HepG2 (cell line): ENCODE measurements around the gene DLEC1. TPM values are rescaled to one million over a fixed set of nuclear protein-coding genes. Genes with fewer than 3 reads are reported as not detected.

Source experiments
- ATAC-seq: fragments of 200-7000 bp; cut with Tn5 transposase; 3 replicates; pipeline ENCODE4 v1.9.1; 2020; ENCODE audit warnings: mild to moderate bottlenecking, moderate library complexity
- BruUV-seq: library from RNA; stranded (reverse); fragments of 400-500 nt; replicated peaks from 2 replicates; lab custom pipeline; 2021; lab: Mats Ljungman, UMichigan
- CTCF ChIA-PET: fragments of 300-600 bp; formaldehyde crosslinking; extraction: SDS; loops from one replicate; lab custom pipeline; 2021; ENCODE audit warnings: low total read pairs, inconsistent platforms, low intra/inter-chr PET ratio; lab: Yijun Ruan, JAX
- POLR2A ChIA-PET: fragments of 350-600 bp; sonication (Branson Sonifier 250); formaldehyde crosslinking; loops from one replicate; lab custom pipeline; 2020; ENCODE audit warnings: antibody characterized with exemption, inconsistent platforms; lab: Yijun Ruan, JAX
- DNase-seq: peaks from one replicate; pipeline ENCODE4 v3.0.0-alpha.2; 2015; ENCODE audit warnings: low spot score
- FAIRE-seq: peaks from 3 replicates; lab custom pipeline; 2011; peaks lifted over from hg19 to GRCh38; lab: Jason Lieb, UNC
- H2AFZ ChIP-seq: one replicate; pipeline ENCODE4 v1.6.1; 2011; ENCODE audit warnings: low read length, inconsistent platforms
- H3K27ac ChIP-seq: fragments of 300-600 bp; 3 replicates; pipeline ENCODE4 v1.8.0; 2011; ENCODE audit warnings: mixed run types, mild to moderate bottlenecking, mixed read lengths, low read length, inconsistent platforms; ENCODE audit not compliant: insufficient read depth; ENCODE audit errors: extremely low read length
- H3K27me3 ChIP-seq, 2 experiments: fragments of 200-600 bp in 1 of 2; 2 replicates in 1 of 2; 3 replicates in 1 of 2; pipeline versions ENCODE4 v1.6.0 to v1.8.0; 2011; ENCODE audit warnings: low read length in 2 of 2, mild to moderate bottlenecking in 2 of 2, moderate library complexity in 2 of 2, inconsistent platforms in 1 of 2; ENCODE audit not compliant: insufficient read depth in 2 of 2, control insufficient read depth in 1 of 2
- H3K36me3 ChIP-seq, 2 experiments: fragments of 200-600 bp in 1 of 2; replicated peaks in 1 of 2; 2 replicates in 1 of 2; 3 replicates in 1 of 2; pipeline versions ENCODE4 v1.5.1 to v1.8.0; 2011; ENCODE audit warnings: low read length in 2 of 2, inconsistent platforms in 1 of 2; ENCODE audit not compliant: insufficient read depth in 2 of 2, control insufficient read depth in 1 of 2
- H3K4me1 ChIP-seq: 2 replicates; pipeline ENCODE4 v1.5.1; 2012; ENCODE audit warnings: low read length, inconsistent platforms; ENCODE audit not compliant: insufficient read depth
- H3K4me2 ChIP-seq: 2 replicates; pipeline ENCODE4 v1.6.0; 2011; ENCODE audit warnings: low read depth, low read length, inconsistent platforms
- H3K4me3 ChIP-seq, 3 experiments: fragments of 200-600 bp in 1 of 3; sonication (generic), shearing (Covaris generic) in 1 of 3; replicated peaks in 1 of 3; 2 replicates each; pipeline ENCODE4 v1.5.1; 2011 to 2016; ENCODE audit warnings: low read length in 3 of 3, inconsistent platforms in 2 of 3, low read depth in 2 of 3, mild to moderate bottlenecking in 2 of 3, control low read depth in 1 of 3, mixed read lengths in 1 of 3; ENCODE audit not compliant: insufficient read depth in 1 of 3
- H3K79me2 ChIP-seq: one replicate; pipeline ENCODE4 v1.6.1; 2011; ENCODE audit warnings: low read length, inconsistent platforms; ENCODE audit not compliant: insufficient read depth
- H3K9ac ChIP-seq: 2 replicates; pipeline ENCODE4 v1.6.0; 2011; ENCODE audit warnings: mild to moderate bottlenecking, low read depth, low read length, inconsistent platforms; ENCODE audit not compliant: insufficient read depth
- H3K9me3 ChIP-seq: 2 replicates; pipeline ENCODE4 v1.5.1; 2012; ENCODE audit warnings: mild to moderate bottlenecking, low read length
- H4K20me1 ChIP-seq: 2 replicates; pipeline ENCODE4 v1.6.0; 2011; ENCODE audit warnings: inconsistent platforms, mild to moderate bottlenecking, low read length, moderate library complexity; ENCODE audit not compliant: insufficient read depth
- GTF3A ChIP-seq: sonication (generic); formaldehyde crosslinking; conservative IDR thresholded peaks from 2 replicates; pipeline ENCODE4 v1.4.0; 2020; ENCODE audit warnings: mild to moderate bottlenecking, missing genetic modification reagents
- SNAPC2 ChIP-seq: sonication (generic); formaldehyde crosslinking; IDR thresholded peaks from 2 replicates; pipeline ENCODE4 v1.8.1; 2022; ENCODE audit warnings: mild to moderate bottlenecking, missing genetic modification reagents
- ZKSCAN5 ChIP-seq: sonication (generic); formaldehyde crosslinking; IDR thresholded peaks from 2 replicates; pipeline ENCODE4 v1.5.1; 2020; ENCODE audit warnings: mild to moderate bottlenecking, missing genetic modification reagents
- ZNF552 ChIP-seq: sonication (generic); formaldehyde crosslinking; IDR thresholded peaks from 2 replicates; pipeline ENCODE4 v1.9.0; 2022; ENCODE audit warnings: missing genetic modification reagents, mild to moderate bottlenecking, borderline replicate concordance
- ZNF556 ChIP-seq: sonication (generic); formaldehyde crosslinking; IDR thresholded peaks from 2 replicates; pipeline ENCODE4 v1.4.0; 2020; ENCODE audit warnings: mild to moderate bottlenecking, missing genetic modification reagents, borderline replicate concordance
- ZNF607 ChIP-seq: sonication (generic); formaldehyde crosslinking; IDR thresholded peaks from 2 replicates; pipeline ENCODE4 v1.5.1; 2020; ENCODE audit warnings: missing genetic modification reagents, mild to moderate bottlenecking, borderline replicate concordance
- ZNF614 ChIP-seq: IDR thresholded peaks from 2 replicates; pipeline ENCODE4 v1.6.1; 2018; ENCODE audit warnings: missing biosample characterization, missing genetic modification reagents, inconsistent platforms, borderline replicate concordance
- ZNF629 ChIP-seq: sonication (generic); formaldehyde crosslinking; conservative IDR thresholded peaks from 2 replicates; pipeline ENCODE4 v1.5.0; 2020; ENCODE audit warnings: missing genetic modification reagents
- ZNF672 ChIP-seq: sonication (generic); formaldehyde crosslinking; IDR thresholded peaks from 2 replicates; pipeline ENCODE4 v1.8.1; 2022; ENCODE audit warnings: missing genetic modification reagents
- ZNF878 ChIP-seq: sonication (generic); formaldehyde crosslinking; IDR thresholded peaks from 2 replicates; pipeline ENCODE4 v1.8.1; 2023; ENCODE audit warnings: mild to moderate bottlenecking, missing genetic modification reagents, moderate library complexity
- ZSCAN21 ChIP-seq: sonication (generic); formaldehyde crosslinking; IDR thresholded peaks from 2 replicates; pipeline ENCODE4 v1.8.0; 2022; ENCODE audit warnings: mild to moderate bottlenecking, missing genetic modification reagents, moderate library complexity, borderline replicate concordance
- WGBS: methylation state at CpG from one replicate; pipeline ENCODE4 v1.1.6; 2017; ENCODE audit warnings: low lambda C conversion rate; 5-methylcytosine and 5-hydroxymethylcytosine counted together
- in situ Hi-C: cut with HindIII; loops from 2 replicates; pipeline ENCODE4 v1.10.0; 2017; ENCODE audit warnings: low pct_unique_long_range_greater_than_20kb; ENCODE audit not compliant: extremely low pct_ligation_motif_present
- intact Hi-C: fragments of 100-400 bp; cut with micrococcal nuclease; formaldehyde crosslinking; loops from one replicate; pipeline ENCODE4 v1.10.0; 2022; ENCODE audit not compliant: unreplicated experiment
- polyA plus RNA-seq, 8 experiments: library from polyadenylated mRNA; depleted of rRNA in 3 of 8; stranded (reverse) in 7 of 8; unstranded in 1 of 8; fragments of >200 nt; fragmentation: Illumina TruSeq in 4 of 8; extraction: Trizol in 4 of 8; gene quantifications; 2 replicates each; pipeline versions ENCODE4 v1.2.1 to v1.2.3, GENCODE V29; 2011 to 2016; ENCODE audit warnings: low read depth in 4 of 8, missing spikeins in 1 of 8, mixed read lengths in 1 of 8; ENCODE audit not compliant: insufficient read depth in 1 of 8
- total RNA-seq, 5 experiments: library from RNA; depleted of rRNA; stranded (reverse); fragments of >200 nt; fragmentation: Illumina TruSeq; extraction: Trizol; gene quantifications; 2 replicates each; pipeline ENCODE4 v1.2.3, GENCODE V29; 2016; ENCODE audit warnings: low read depth in 1 of 5
- TF ChIP-seq, protein P1 (sequence below): fragments of 450-650 bp; IDR thresholded peaks from 2 replicates; pipeline ENCODE4 v1.6.1; 2016
- TF ChIP-seq, protein P2 (sequence below): sonication (generic); formaldehyde crosslinking; IDR thresholded peaks from 2 replicates; pipeline ENCODE4 v1.4.0; 2020; ENCODE audit warnings: missing genetic modification reagents, low read depth, mild to moderate bottlenecking, borderline replicate concordance
- TF ChIP-seq, protein P3 (sequence below): sonication (generic); formaldehyde crosslinking; IDR thresholded peaks from 2 replicates; pipeline ENCODE4 v1.4.0; 2020; ENCODE audit warnings: missing genetic modification reagents
- TF ChIP-seq, protein P4 (sequence below): sonication (generic); formaldehyde crosslinking; IDR thresholded peaks from 2 replicates; pipeline ENCODE4 v1.4.0; 2020; ENCODE audit warnings: missing genetic modification reagents, borderline replicate concordance

DLEC1 gene
- total and polyA plus RNA-seq, 2 of the 13 experiments (the other 11 are each of a cell fraction or from before 2014, with no cell fraction given), result 0.09 TPM; not detected in 1

DNA sequence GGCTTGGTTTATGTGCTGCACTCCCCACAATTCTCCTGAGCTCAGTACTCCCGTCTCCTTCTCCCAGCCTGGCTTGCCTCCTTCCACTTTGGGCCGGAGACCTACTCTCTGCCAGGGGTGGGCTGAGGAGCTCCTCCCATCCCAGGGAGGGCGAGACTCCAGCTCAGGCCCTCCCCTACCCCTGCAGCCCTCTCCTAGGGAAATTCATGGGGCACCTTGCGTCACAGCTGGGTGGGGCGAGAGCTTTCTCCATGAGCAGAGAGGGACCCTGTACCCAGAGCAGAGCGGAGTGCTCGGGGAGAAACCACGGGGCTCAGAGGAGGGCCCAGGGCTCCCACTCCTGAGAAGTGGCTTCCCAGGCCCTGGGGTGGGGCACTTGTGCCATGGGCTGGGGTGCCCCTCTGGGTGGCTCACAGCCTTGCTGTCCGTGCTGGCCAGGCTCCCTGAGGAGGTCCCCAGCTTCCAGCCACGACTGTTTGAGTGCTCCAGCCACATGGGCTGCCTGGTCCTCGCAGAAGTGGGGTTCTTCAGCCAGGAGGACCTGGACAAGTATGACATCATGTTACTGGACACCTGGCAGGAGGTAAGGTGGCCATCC, 35.1 kb upstream of the DLEC1 start (continued):
- TF ChIP-seq ZNF614 (CRISPR knock-in tag) (no peak), ZNF629 (no peak), ZNF607 (CRISPR knock-in tag) (0 out of 2 replicates have a peak, but pooled peaks have one; percentile 10), ZNF672 (no peak), ZSCAN21 (CRISPR knock-in tag) (no peak; the same call in 1 of the 2 replicates), GTF3A (CRISPR knock-in tag) (no peak; the same call in 1 of the 2 replicates), ZNF556 (CRISPR knock-in tag) (no peak; the same call in 1 of the 2 replicates)
- TF ChIP-seq, protein P1, sequence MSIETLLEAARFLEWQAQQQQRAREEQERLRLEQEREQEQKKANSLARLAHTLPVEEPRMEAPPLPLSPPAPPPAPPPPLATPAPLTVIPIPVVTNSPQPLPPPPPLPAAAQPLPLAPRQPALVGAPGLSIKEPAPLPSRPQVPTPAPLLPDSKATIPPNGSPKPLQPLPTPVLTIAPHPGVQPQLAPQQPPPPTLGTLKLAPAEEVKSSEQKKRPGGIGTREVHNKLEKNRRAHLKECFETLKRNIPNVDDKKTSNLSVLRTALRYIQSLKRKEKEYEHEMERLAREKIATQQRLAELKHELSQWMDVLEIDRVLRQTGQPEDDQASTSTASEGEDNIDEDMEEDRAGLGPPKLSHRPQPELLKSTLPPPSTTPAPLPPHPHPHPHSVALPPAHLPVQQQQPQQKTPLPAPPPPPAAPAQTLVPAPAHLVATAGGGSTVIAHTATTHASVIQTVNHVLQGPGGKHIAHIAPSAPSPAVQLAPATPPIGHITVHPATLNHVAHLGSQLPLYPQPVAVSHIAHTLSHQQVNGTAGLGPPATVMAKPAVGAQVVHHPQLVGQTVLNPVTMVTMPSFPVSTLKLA, result no peak
- TF ChIP-seq, all 625 proteins: peak for 54

DNA sequence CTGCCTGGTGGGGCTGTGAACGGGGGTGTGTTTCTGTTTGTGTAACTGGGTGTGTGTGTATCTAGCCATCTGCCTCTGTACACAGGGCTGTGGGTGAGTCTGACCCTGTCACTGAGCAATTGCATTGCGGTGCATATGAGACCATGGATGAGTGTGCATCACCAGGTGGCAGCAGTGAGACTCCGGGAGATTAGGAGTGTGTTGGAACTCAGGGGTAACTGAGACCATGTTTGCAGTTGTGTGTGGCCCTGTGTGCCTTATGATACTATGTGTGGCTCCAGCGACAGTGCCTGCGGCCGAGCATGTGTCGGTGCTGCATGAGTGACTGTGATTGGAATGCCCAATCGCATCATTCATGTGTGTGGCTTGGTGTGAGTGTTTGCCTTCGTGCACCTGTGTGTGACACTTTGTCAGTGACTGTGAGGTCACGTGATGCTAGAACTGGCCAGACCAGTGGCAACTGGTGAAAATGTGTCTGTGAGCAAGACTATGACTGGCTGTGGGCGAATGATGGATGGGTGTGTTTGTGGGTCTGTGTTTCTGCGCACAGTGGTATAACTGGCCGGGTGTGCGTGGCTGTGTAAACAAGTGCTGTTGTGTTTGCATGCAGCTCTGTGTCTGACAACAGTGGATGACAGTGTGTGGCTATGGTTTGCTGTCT, 34.5 kb upstream of the DLEC1 start:
- no peaks in the 10 kb centered on the region; a peak in 2 of 5 replicates for H3K36me3 ChIP-seq
- ChIA-PET POLR2A (interaction anchor here (0.7 to 1.7 kb wide), 9 partner anchors 8 to 133 kb away, joined by 3 to 6 read pairs (median 4); partner anchors contain the start of gene ACAA1), CTCF (interaction anchor here (0.7 to 2.1 kb wide), 4 partner anchors 30 to 276 kb away, joined by 3 to 21 read pairs (median 4); no protein-coding TSS in a partner anchor)
- intact Hi-C loops (loop anchor here (1.0 to 2.0 kb wide), 3 partner anchors 132 to 278 kb away; partner anchors contain the start of genes ACAA1 and SLC22A14), in situ Hi-C loops (loop anchor here (5.0 kb wide), 1 partner anchor 147 kb away; no protein-coding TSS in a partner anchor)
- DNase-seq (peak; percentile 88), ATAC-seq (peak; percentile 84), FAIRE-seq (peak; percentile 96)
- H3K9ac ChIP-seq, result peak overlapping the region; percentile 72
- peak overlapping the region; percentile 76 for H3K27ac ChIP-seq
- H3K27me3 ChIP-seq, result peaks cover 0 to 10% of the 10 kb centered on the region in 2 experiments; a peak in 2 of 5 replicates
- H3K4me2 ChIP-seq, result peak overlapping the region; percentile 97
- WGBS, result 0% methylated on average over 13 of the region's 14 CpGs
- H3K79me2 ChIP-seq, result no peaks in the 10 kb centered on the region
- no peak overlapping the region for H2AFZ ChIP-seq
- BruUV-seq, result TSS peak; percentile 59
- H4K20me1 ChIP-seq, result no peaks in the 10 kb centered on the region
- H3K9me3 ChIP-seq, result no peaks in the 10 kb centered on the region
- peak overlapping the region; percentile 43 to 77 (median 59) for H3K4me3 ChIP-seq
- peaks cover 63% of the 10 kb centered on the region for H3K4me1 ChIP-seq
- TF ChIP-seq ZNF552 (CRISPR knock-in tag) (no peak), ZNF878 (CRISPR knock-in tag) (no peak), ZKSCAN5 (no peak), SNAPC2 (CRISPR knock-in tag) (no peak)
- TF ChIP-seq, protein P2, sequence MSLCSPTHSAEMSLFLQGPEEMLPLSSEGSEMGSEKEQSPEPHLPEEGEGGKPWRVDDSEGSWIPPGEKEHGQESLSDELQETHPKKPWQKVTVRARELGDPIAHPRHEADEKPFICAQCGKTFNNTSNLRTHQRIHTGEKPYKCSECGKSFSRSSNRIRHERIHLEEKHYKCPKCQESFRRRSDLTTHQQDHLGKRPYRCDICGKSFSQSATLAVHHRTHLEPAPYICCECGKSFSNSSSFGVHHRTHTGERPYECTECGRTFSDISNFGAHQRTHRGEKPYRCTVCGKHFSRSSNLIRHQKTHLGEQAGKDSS, result peak; percentile 53; the same call in 1 of the 2 replicates
- TF ChIP-seq, protein P3, sequence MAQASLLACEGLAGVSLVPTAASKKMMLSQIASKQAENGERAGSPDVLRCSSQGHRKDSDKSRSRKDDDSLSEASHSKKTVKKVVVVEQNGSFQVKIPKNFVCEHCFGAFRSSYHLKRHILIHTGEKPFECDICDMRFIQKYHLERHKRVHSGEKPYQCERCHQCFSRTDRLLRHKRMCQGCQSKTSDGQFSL, result peak; percentile 50; the same call in 1 of the 2 replicates
- TF ChIP-seq, protein P4, sequence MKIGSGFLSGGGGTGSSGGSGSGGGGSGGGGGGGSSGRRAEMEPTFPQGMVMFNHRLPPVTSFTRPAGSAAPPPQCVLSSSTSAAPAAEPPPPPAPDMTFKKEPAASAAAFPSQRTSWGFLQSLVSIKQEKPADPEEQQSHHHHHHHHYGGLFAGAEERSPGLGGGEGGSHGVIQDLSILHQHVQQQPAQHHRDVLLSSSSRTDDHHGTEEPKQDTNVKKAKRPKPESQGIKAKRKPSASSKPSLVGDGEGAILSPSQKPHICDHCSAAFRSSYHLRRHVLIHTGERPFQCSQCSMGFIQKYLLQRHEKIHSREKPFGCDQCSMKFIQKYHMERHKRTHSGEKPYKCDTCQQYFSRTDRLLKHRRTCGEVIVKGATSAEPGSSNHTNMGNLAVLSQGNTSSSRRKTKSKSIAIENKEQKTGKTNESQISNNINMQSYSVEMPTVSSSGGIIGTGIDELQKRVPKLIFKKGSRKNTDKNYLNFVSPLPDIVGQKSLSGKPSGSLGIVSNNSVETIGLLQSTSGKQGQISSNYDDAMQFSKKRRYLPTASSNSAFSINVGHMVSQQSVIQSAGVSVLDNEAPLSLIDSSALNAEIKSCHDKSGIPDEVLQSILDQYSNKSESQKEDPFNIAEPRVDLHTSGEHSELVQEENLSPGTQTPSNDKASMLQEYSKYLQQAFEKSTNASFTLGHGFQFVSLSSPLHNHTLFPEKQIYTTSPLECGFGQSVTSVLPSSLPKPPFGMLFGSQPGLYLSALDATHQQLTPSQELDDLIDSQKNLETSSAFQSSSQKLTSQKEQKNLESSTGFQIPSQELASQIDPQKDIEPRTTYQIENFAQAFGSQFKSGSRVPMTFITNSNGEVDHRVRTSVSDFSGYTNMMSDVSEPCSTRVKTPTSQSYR (CRISPR knock-in tag), result peak; percentile 11; the same call in 1 of the 2 replicates
